ENCODE measurements around the gene MRPL44.
A peak's percentile ranks its signal among the peaks of the same experiment; 100 is the strongest.

MRPL44 gene

DNA sequence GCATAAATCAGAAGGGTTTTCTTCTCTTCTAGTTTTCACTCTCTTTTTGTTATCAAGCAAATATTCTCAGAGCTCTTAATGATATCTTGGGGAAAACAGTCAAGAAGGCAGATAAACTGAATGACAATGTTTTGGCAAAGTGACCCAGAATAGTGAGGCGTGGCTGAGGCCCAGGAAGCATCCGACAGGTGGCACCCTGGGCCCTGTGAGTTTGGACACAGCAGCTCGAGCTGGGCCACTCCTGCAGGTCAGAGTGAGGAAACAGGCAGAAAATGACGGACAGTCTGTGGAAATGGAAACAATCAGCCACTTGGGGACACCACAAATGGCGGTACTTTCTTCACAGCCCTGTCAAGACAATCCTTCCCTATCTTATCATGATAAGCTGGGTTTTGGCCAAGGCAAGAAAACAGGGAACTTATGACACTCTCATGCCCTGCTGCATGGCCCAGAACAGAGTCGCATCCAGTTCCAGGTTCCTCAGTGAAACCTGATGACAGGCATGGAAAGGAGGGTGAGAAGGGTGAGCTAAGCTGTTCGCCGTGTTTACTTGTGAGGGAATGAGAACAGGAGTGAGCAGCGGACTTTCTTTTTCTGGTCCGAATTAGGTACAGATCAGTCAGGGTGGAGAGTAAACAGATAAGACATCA, 32.1 kb downstream of the MRPL44 start:
- no peak for TF ChIP-seq CTCF (IDR thresholded peaks at IDR 0.05)
- Histone ChIP-seq H3K9me3 (no peaks in the 10 kb centered on the region), H3K27ac (no peak overlapping the region), H3K27me3 (no peaks in the 10 kb centered on the region), H3K36me3 (peaks cover 0 to 5% (median 0%) of the 10 kb centered on the region in 3 donors), H3K4me3 (no peak overlapping the region), H3K4me1 (no peaks in the 10 kb centered on the region)
- no peak for DNase-seq
- intact Hi-C loops (cut with DNase I; ENCODE audit: low total_unique reads), result no loop called here

DNA sequence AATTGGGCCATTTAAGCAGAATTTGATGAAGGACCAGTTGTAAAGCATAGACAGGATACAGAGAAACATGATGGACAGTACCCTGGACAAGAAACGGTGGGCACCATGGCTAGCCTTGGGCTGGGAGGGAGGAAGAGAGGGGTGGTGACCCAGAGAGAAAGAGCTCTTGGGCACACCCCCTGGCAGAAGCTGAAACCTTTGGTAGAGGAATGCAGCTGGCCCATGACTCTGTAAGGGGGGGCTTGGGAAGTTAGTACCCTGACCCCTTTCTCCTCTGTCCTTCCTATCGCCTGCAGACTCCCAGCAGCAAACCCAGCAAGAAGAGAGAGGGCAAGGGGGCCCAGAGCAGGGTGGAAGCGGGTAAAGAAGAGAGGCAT, 32.6 kb downstream of the MRPL44 start:
- no peaks in the 10 kb centered on the region for H3K27me3 ChIP-seq
- no peak overlapping the region for H3K4me3 ChIP-seq
- no peaks in the 10 kb centered on the region for H3K9me3 ChIP-seq
- no peak overlapping the region for H3K27ac ChIP-seq
- H3K36me3 ChIP-seq, result no peaks in the 10 kb centered on the region
- no peak for DNase-seq
- no peaks in the 10 kb centered on the region for H3K4me1 ChIP-seq
- intact Hi-C loops (cut with DNase I; ENCODE audit: low total_unique reads), result no loop called here
- no peak for TF ChIP-seq CTCF (IDR thresholded peaks at IDR 0.05)

DNA sequence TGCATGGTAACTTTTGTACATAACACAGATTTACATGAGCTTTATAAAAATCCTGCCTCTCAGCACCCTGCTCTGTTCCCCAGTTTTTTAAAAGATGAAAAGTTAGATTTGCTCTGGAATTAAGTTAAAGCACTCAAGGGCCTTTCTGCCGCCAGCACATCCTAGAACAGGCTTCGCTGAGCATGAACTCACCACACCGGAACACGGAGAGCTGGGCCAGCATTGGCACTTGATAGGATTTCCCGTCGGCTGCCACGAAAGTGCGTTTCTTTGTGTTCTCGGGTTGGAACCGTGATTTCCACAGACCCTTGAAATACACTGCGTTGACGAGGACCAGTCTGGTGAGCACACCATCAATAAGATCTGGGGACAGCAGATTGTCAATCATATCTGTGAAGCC, 34.3 kb downstream of the MRPL44 start:
- intact Hi-C loops (cut with DNase I; ENCODE audit: low total_unique reads), result no loop called here
- H3K4me3 ChIP-seq, result no peak overlapping the region
- H3K27ac ChIP-seq, result no peak overlapping the region
- H3K9me3 ChIP-seq, result no peaks in the 10 kb centered on the region
- no peak for TF ChIP-seq CTCF (IDR thresholded peaks at IDR 0.05)
- no peaks in the 10 kb centered on the region for H3K36me3 ChIP-seq
- no peaks in the 10 kb centered on the region for H3K27me3 ChIP-seq
- H3K4me1 ChIP-seq, result no peaks in the 10 kb centered on the region
- DNase-seq, result no peak

GRCh38 chr2:223993634-223994232, 36.5 kb downstream of the MRPL44 start:
- peak in 1 of 2 donors; percentile 76 for DNase-seq
- Histone ChIP-seq H3K4me1 (no peaks in the 10 kb centered on the region), H3K36me3 (no peaks in the 10 kb centered on the region), H3K27me3 (no peaks in the 10 kb centered on the region), H3K9me3 (no peaks in the 10 kb centered on the region), H3K27ac (no peak overlapping the region), H3K4me3 (no peak overlapping the region)
- TF ChIP-seq CTCF (IDR thresholded peaks at IDR 0.05), result peak; percentile 73 to 75
- intact Hi-C loops (cut with DNase I; ENCODE audit: low total_unique reads), result no loop called here

GRCh38 chr2:223994562-223995162, 37.4 kb downstream of the MRPL44 start:
- no peak overlapping the region for H3K4me3 ChIP-seq
- H3K27ac ChIP-seq, result no peak overlapping the region
- H3K27me3 ChIP-seq, result no peaks in the 10 kb centered on the region
- no peak for TF ChIP-seq CTCF (IDR thresholded peaks at IDR 0.05)
- DNase-seq, result no peak
- intact Hi-C loops (cut with DNase I; ENCODE audit: low total_unique reads), result loop anchor here (5.0 kb wide), 1 partner anchor 288 kb away; no protein-coding TSS in a partner anchor
- peaks cover 0 to 6% (median 2%) of the 10 kb centered on the region in 4 donors for H3K4me1 ChIP-seq
- no peaks in the 10 kb centered on the region for H3K36me3 ChIP-seq
- H3K9me3 ChIP-seq, result no peaks in the 10 kb centered on the region
